Endothelial cell of umbilical vein (primary cell): ENCODE results near the gene CPPED1.

Experiments used
- CTCF ChIP-seq, 2 donors: IDR thresholded peaks; 1 replicate in 1 of 2; 2 replicates in 1 of 2; pipeline ENCODE4 v1.5.1; 2011; ENCODE audit warnings: low read length in 2 of 2, mild to moderate bottlenecking in 2 of 2, moderate library complexity in 2 of 2, control low read depth in 1 of 2, inconsistent platforms in 1 of 2, low read depth in 1 of 2; ENCODE audit not compliant: insufficient read depth in 1 of 2; ENCODE audit errors: extremely low read depth in 1 of 2
- EZH2 ChIP-seq: IDR thresholded peaks from 2 replicates; pipeline ENCODE4 v1.6.1; 2012; ENCODE audit warnings: borderline replicate concordance, low read depth, mild to moderate bottlenecking, moderate library complexity, low read length, inconsistent platforms; ENCODE audit not compliant: severe bottlenecking
- MAX ChIP-seq: IDR thresholded peaks from 2 replicates; pipeline ENCODE4 v1.6.1; 2011; ENCODE audit not compliant: insufficient read depth, insufficient read length
- POLR2AphosphoS5 ChIP-seq: IDR thresholded peaks from 2 replicates; pipeline ENCODE4 v1.6.1; 2012; ENCODE audit warnings: low read depth, mild to moderate bottlenecking, control low read depth, low read length, moderate library complexity; ENCODE audit not compliant: insufficient read depth

GRCh38 chr16:12749076-12749475 is 54.6 kb downstream of the CPPED1 start:
- TF ChIP-seq CTCF (IDR thresholded peaks at IDR 0.05; ENCODE audit: extremely low read depth in 1 of 2, insufficient read depth in 1 of 2, low read depth in 1 of 2, low read length in 2 of 2) (no peak), EZH2 (no peak), POLR2AphosphoS5 (no peak), MAX (no peak)
